Right hindlimb (tissue), 1 donor: ENCODE results near the gene MOCS1.

Experiments
- DNase-seq: peaks from one replicate; pipeline ENCODE4 v3.0.0-alpha.2; 2018

MOCS1 gene

GRCh38 chr6:39865011-39865888, 69.0 kb downstream of the MOCS1 start:
- DNase-seq = peak; percentile 38

DNA sequence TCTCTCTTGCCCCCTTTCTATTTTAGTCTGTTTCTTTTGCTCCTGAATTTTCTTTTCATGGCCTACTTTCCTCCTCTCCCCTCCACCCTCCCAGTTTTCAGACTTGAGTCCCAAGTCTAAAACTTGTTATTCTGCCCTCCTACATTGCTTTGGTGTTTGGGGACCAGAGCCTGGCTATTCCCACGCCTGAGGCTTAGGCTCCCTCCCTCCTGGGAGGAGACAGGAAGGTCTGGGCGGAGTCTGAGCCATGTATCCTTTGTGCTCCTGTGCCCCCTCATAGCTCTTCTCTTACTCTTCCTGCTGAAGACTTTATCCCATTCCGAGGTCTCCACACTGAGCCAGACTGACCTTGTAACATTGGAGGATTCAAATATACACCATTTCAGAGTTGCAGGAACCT, 72.6 kb downstream of the MOCS1 start:
- no peak for DNase-seq

DNA sequence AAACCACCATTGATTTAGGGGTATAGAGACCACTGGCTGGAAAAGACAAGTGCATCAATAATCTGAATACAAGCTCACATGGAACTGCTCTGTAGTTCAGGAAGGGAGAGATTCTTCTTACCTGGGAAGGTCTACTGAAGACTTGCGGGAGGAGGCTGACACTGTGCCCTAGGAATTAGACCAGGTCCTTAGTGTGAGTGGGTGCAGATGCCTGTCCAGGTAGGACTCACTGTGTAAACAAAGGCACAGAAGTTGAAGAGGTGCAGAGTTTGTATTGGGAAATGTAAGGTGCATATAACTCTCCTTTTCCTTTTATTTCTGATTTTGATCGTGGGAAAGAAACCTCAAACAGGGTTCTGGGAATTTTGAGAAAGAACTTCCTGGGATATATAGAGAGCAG, 75.2 kb downstream of the MOCS1 start:
- no peak for DNase-seq

DNA sequence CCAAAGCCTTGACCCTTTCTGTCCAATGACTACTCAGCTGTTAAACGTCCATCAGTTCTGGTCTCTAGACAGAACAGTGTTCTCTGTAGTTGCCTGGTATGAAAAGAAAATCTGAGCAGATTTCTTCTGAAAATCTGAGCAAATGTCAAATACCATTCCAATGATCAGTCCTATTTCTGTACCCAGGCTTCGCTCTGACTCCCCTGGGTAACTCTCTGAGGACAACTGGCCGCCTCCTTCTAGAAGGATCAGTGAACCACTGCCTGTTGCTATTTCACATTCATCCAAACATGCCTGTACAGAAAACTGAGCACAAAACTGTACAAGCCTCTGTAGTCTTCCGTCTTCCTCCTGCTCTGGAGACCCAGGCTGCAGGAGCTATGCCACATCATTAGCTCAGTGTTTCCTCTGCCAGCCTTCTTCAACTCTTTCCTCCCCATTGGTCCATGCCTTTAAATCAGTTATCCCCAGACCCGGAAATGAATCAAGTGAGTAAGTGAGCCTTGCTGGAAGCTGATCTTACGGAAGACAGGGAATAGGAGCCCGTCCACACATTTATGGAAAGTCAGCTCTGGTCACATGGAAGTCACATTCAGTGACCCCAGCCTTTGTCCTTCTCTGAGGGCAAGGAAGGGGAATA, 78.8 kb downstream of the MOCS1 start:
- no peak for DNase-seq
